Globus pallidus (tissue), 1 donor: ENCODE data around the gene OR11A1.
"Not testable (repeated sequence)": the region's sequence is repeated elsewhere in the genome, so short reads cannot be mapped to it uniquely, and the experiment has no call there.

Experiments
- DNase-seq: peaks from one replicate; pipeline ENCODE4 v3.0.0-alpha.2; 2015; ENCODE audit warnings: low spot score

The OR11A1 gene

GRCh38 chr6:29478740-29479139 lies 21.9 kb upstream of the OR11A1 start:
- DNase-seq: no peak

DNA sequence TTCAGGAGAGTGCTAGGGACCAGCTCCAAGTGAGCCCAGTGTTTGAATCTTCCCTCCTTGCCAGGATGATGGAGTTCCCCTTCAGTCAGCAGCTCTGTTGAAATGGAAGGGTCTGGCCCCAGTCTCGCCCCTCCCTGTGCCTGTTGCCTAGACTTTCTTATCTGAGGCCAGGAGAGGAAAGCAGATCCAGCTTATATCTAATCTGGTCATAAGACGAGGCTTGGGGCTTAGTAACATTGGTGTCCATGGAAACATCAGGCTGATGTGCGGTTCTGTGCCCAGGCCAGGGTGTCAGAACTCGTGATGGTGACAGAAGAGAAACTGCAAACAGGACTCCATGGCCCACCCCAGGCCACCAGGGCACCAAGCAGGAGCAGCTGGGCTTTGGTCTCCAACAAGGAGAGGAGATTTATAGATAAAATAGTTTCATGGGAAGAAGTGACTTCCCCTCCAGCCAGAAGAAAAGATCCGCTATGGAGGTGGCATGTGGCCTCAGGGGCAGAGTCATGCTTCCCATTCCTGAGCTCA lies 21.1 kb upstream of the OR11A1 start:
- no peak for DNase-seq

DNA sequence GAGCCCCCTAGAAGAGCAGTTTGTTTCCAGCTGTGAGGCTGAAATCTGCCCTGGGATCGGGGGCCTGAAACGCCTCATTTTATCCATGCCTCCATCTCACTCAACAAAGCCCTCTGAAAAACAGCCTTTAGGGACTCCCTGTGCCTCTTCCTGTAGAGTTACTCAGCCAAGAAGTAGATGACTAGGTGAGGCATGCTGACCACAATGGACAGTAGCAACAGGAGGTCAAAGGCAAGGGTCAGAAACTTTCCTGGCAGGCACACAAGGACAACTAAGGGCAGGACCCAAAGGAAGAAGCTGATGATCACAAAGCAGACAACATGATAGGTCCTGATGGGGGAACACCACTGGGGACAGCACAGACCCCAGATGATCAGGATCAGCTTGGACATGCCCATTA lies 18.1 kb upstream of the OR11A1 start:
- no peak for DNase-seq

DNA sequence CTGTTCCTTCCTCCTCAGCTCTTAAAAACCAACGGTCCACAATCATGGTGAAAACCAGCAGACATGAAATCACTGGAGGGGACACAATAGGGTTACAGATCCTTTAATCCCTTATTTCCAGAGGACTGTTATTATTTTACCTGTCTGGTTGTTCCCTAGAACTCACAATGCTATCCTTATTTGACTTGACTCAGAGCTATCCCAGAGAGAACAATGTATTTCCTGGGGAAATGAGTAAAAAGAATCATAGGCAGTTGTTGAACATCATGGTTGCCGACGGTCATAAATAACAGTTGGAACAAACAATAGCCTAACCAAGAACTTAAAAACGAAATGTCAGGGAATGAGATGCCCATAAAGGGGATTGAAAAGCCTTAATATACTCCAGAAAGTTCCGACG lies 9.4 kb upstream of the OR11A1 start:
- no peak for DNase-seq

DNA sequence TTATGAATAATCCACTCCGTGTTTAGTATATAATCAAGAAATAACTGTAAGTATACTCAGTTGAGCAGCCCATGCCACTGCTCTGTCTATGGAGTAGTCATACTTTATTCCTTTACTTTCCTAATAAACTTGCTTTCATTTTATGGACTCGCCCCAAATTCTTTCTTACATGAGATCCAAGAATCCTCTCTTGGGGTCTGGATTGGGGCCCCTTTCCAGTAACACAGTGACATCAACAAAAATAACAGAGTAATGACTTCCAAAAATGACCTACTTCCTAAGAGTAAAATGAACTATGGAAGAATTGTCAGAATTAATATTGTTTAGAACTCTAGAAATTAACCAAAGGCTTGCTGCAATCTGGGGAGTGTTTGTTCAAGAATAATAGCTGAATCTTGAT lies 8.9 kb upstream of the OR11A1 start:
- DNase-seq: no peak

GRCh38 chr6:29465279-29465678 lies 8.4 kb upstream of the OR11A1 start:
- DNase-seq: no peak

DNA sequence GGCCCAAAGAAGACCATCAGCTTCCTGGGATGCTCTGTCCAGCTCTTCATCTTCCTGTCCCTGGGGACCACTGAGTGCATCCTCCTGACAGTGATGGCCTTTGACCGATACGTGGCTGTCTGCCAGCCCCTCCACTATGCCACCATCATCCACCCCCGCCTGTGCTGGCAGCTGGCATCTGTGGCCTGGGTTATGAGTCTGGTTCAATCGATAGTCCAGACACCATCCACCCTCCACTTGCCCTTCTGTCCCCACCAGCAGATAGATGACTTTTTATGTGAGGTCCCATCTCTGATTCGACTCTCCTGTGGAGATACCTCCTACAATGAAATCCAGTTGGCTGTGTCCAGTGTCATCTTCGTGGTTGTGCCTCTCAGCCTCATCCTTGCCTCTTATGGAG lies 5.2 kb upstream of the OR11A1 start:
- no peak for DNase-seq

- no peak for DNase-seq
Measured at GRCh38 chr6:29461021-29461814, 4.3 kb upstream of the OR11A1 start.

- no peak for DNase-seq
Measured at GRCh38 chr6:29451471-29452193, 5.2 kb downstream of the OR11A1 start.

- DNase-seq: no peak
Measured at GRCh38 chr6:29447670-29448069, 9.2 kb downstream of the OR11A1 start.

- not testable (repeated sequence) for DNase-seq
Measured at GRCh38 chr6:29444031-29444430, 12.8 kb downstream of the OR11A1 start.

DNA sequence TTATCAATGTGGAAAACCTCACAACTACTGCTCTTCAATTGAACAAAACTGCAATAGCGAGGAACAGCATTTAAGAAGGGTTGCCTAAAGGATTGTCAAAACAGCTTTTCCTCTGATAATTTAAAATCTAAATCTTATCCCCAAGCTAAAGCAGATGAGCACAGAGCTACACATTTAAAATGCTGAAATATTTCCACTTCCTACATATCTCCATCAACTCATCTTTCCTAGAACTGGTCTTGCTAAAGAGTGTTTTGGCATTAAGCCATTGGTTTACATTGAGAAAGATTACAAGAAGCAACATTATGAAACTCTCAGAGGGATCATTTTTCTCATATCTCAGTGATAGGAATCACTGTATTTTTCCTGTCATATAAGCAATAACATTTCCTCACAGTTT lies 14.2 kb downstream of the OR11A1 start:
- no peak for DNase-seq

DNA sequence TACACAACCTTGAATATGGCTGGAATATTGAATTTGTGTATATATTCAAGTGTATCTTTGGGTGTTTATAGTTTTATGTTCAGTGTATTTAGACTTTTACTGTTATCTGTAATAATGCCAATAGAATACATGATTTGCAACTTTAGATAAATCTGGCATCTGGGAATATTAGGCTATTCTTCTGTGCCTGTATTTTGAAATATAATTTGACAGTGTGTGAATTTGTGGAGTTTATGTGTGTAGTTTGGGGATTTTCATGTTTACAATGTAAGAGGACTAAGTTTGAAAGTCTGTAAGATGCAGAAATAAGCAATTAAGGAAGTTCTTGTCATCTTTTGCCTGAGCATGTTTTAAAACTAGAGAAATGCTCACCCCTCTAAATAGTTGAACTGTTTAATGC lies 17.9 kb downstream of the OR11A1 start, which contains the start of gene OR10C1:
OR10C1 (plus strand) TSS at position 301 of the 400 bp plus-strand sequence. CDS start 710 bp downstream, outside the sequence.
- no peak for DNase-seq

DNA sequence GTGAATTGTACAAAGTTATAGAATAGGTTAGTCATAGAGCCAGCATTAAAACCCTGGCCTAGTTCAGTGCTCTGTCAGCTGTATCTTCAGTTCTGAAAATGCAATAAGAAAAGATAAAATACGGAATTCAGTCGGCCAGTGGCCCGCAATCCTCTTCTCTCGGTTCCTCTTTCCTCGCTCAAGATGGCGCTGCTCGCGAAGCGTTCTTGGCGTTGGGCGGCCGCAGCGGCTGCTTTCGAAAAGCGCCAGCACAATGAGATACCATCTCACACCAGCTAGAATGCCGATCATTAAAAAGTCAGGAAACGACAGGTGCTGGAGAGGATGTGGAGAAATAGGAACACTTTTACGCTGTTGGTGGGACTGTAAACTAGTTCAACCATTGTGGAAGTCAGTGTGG lies 20.1 kb downstream of the OR11A1 start:
- not testable (repeated sequence) for DNase-seq

DNA sequence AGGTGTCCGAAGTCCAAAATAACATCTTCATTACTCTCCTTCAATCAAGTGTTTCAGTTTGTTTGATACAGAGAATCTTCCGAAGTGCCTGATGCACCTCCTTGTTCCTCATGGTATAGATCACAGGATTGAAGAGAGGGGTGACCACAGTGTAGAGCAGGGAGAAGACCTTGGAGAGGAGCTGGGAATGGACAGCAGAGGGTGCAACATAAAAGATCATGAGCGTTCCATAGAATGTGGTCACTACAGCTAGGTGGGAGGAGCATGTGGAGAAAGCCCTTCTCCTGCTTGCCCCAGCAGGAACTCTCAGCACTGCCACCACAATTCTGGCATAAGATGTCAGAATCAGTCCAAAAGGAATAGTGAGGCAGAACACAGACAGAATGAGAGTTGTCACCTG lies 30.2 kb downstream of the OR11A1 start:
- no peak for DNase-seq

DNA sequence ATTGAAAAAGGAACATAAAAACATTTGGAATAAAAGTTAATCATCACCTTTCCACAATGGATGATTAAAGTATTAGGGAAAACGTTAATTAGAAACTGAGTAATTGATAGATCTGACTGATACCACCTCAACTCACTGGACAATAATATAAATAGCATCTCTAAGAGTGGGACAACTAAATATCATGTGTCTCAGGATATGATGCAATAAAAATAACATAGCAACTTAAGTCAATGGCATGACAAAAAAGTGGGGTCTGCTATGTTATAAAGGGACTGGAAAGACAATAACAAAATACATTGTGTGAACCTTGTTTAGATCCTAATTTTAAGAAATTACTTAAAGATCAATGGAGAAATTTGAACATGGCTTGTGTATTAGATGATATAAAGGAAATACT lies 31.8 kb downstream of the OR11A1 start:
- DNase-seq: no peak

DNA sequence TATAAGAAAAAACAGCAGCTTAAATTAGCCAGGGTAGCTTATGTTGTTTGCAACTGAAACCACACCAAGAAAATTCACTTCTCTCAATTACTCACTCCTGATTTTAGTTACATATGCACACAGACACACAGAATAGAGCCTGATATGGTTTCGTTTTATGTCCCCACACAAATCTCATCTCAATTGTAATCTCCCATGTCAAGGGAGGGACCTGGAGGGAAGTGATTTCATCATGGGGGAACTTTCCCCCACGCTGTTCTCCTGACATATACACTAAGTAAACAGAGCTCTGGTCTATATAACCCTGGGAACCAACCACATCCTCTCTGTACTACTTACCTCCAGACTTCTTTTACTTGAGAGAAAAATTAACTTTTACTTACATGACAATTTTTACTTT lies 32.3 kb downstream of the OR11A1 start:
- DNase-seq: no peak

GRCh38 chr6:29424168-29424567 lies 32.7 kb downstream of the OR11A1 start:
- no peak for DNase-seq

DNA sequence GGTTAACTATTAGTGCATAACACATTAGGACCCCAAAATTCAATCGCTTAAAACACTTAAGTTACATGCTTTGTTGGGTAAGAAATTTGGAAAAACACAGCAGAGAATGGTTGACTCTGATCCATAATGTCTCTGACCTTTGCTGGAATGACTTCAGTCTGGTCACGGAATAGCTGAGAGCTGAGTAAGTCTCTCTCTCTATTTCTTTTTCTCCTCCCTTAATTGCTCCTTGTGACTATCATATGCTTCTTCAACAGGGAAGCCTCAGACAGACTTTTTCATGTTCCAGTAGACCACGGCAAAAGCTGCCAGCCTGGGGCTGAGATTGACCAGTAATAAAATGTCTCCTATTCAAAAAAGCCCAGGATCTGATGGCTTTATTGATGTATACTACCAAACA lies 37.4 kb downstream of the OR11A1 start:
- DNase-seq: no peak

- DNase-seq: no peak
Measured at GRCh38 chr6:29414588-29414987, 42.3 kb downstream of the OR11A1 start, which contains the start of gene OR12D1. TSS of gene OR12D1 (plus strand) at chr6:29414928.

- DNase-seq: no peak
Measured at GRCh38 chr6:29403801-29404200, 53.1 kb downstream of the OR11A1 start.

DNA sequence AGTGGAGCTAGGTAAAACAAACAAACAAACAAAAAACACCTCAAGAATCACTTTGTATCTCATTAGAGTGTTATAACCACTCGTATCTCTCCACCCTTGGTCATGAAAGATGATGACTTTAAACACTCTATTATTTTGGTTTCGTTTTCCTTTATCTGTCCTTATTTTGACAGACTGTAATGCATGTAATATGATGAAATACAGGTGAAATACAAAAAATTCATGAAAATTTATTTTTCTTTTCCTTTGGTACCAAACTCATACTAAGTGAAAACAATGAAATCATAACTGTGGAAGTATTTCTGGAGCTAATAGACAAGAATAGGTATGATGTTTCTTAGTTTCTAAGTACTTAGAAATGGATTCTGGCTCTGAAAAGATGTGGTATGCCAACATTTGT lies 57.3 kb downstream of the OR11A1 start:
- DNase-seq: no peak

GRCh38 chr6:29395331-29395730 lies 61.5 kb downstream of the OR11A1 start, which contains the start of gene OR12D2:
TSS of gene OR12D2 (plus strand) at chr6:29395631. CDS start at chr6:29396700, 1,069 bp downstream.
- no peak for DNase-seq
